HCT116 (cell line): ENCODE results near the gene ARHGAP45. TPM values are rescaled to one million over a fixed set of nuclear protein-coding genes. Genes with fewer than 3 reads are reported as not detected.

Experiments
- ATAC-seq: fragments of 200-7000 bp; cut with Tn5 transposase; 2 replicates; pipeline ENCODE4 v1.9.1; 2020; ENCODE audit warnings: mild to moderate bottlenecking, moderate library complexity
- BruUV-seq: library from RNA; stranded (reverse); fragments of 400-500 nt; replicated peaks from 2 replicates; lab custom pipeline; 2021; lab: Mats Ljungman, UMichigan
- CTCF ChIA-PET: fragments of 300-600 bp; sonication (Branson Sonifier 250); formaldehyde crosslinking; loops from one replicate; lab custom pipeline; 2021; ENCODE audit warnings: antibody characterized with exemption; lab: Charles Lee
- POLR2A ChIA-PET: fragments of 300-600, 350-600 bp; sonication (Branson Sonifier 250); formaldehyde crosslinking; loops from one replicate; lab custom pipeline; 2021; ENCODE audit warnings: antibody characterized with exemption; lab: Charles Lee
- RAD21 ChIA-PET, 2 experiments: fragments of 300-600 bp; sonication (Branson Sonifier 250); formaldehyde crosslinking; loops; one replicate each; lab custom pipeline; 2023; ENCODE audit warnings: low total read pairs in 2 of 2; ENCODE audit not compliant: uncharacterized antibody in 2 of 2, unreplicated experiment in 2 of 2, low non-redundant PET in 1 of 2; lab: Charles Lee
- DNase-seq: peaks from one replicate; pipeline ENCODE4 v3.0.0-alpha.2; 2010; ENCODE audit warnings: low read depth, low spot score
- H2AFZ ChIP-seq: fragments of 200-600 bp; shearing (Covaris generic), sonication (generic); 2 replicates; pipeline ENCODE4 v1.6.1; 2017; ENCODE audit warnings: low read depth, mixed run types, mixed read lengths, antibody characterized with exemption, low read length; ENCODE audit not compliant: poor library complexity, severe bottlenecking
- H3K27ac ChIP-seq: 2 replicates; pipeline ENCODE4 v1.5.1; 2012; ENCODE audit warnings: low read depth, low read length
- H3K27me3 ChIP-seq: fragments of 200-600 bp; sonication (generic); 2 replicates; pipeline ENCODE4 v1.6.1; 2016; ENCODE audit warnings: mixed run types, low read length, mixed read lengths; ENCODE audit not compliant: insufficient read depth
- H3K36me3 ChIP-seq, 2 experiments: fragments of 200-500 bp in 1 of 2; fragments of 200-600 bp in 1 of 2; sonication (Bioruptor generic) in 1 of 2; sonication (generic) in 1 of 2; 2 replicates each; pipeline versions ENCODE4 v1.5.1 to v1.6.1; 2014 to 2016; ENCODE audit warnings: low read length in 2 of 2, inconsistent platforms in 1 of 2, mixed read lengths in 1 of 2, mixed run types in 1 of 2; ENCODE audit not compliant: insufficient read depth in 2 of 2, control insufficient read depth in 1 of 2
- H3K4me1 ChIP-seq, 2 experiments: fragments of 200-600 bp in 1 of 2; sonication (generic) in 1 of 2; 2 replicates each; pipeline versions ENCODE4 v1.5.1 to v1.6.1; 2012 to 2017; ENCODE audit warnings: low read length in 2 of 2, inconsistent platforms in 1 of 2, mild to moderate bottlenecking in 1 of 2, mixed read lengths in 1 of 2, mixed run types in 1 of 2, moderate library complexity in 1 of 2; ENCODE audit not compliant: insufficient read depth in 2 of 2, control insufficient read depth in 1 of 2
- H3K4me2 ChIP-seq: fragments of 200-600 bp; sonication (generic); 2 replicates; pipeline ENCODE4 v1.6.1; 2017; ENCODE audit warnings: mixed run types, low read length, mixed read lengths
- H3K4me3 ChIP-seq, 2 experiments: fragments of 200-600 bp in 1 of 2; sonication (generic) in 1 of 2; replicated peaks in 1 of 2; 2 replicates each; pipeline ENCODE4 v1.5.1; 2011 to 2016; ENCODE audit warnings: low read length in 2 of 2, control low read depth in 1 of 2, low read depth in 1 of 2, mild to moderate bottlenecking in 1 of 2, mixed read lengths in 1 of 2, mixed run types in 1 of 2
- H3K79me2 ChIP-seq: fragments of 200-600 bp; sonication (generic); 2 replicates; pipeline ENCODE4 v1.6.1; 2017; ENCODE audit warnings: mild to moderate bottlenecking, mixed run types, low read length, moderate library complexity, mixed read lengths; ENCODE audit not compliant: insufficient read depth
- H3K9ac ChIP-seq: fragments of 200-600 bp; sonication (generic); 2 replicates; pipeline ENCODE4 v1.6.1; 2016; ENCODE audit warnings: low read length, mixed read lengths
- H3K9me2 ChIP-seq: fragments of 200-600 bp; sonication (generic), shearing (Covaris generic); 2 replicates; pipeline ENCODE4 v1.6.1; 2017; ENCODE audit warnings: mixed run types, mild to moderate bottlenecking, moderate library complexity; ENCODE audit not compliant: insufficient read depth
- H3K9me3 ChIP-seq, 2 experiments: fragments of 200-500 bp in 1 of 2; fragments of 200-600 bp in 1 of 2; sonication (Bioruptor generic) in 1 of 2; sonication (generic) in 1 of 2; 2 replicates each; pipeline ENCODE4 v1.6.1; 2014 to 2017; ENCODE audit warnings: low read length in 2 of 2, mixed read lengths in 2 of 2, inconsistent platforms in 1 of 2, low read depth in 1 of 2, mild to moderate bottlenecking in 1 of 2, mixed run types in 1 of 2, moderate library complexity in 1 of 2; ENCODE audit not compliant: control insufficient read depth in 1 of 2, insufficient read depth in 1 of 2
- H4K20me1 ChIP-seq: fragments of 200-600 bp; sonication (generic), shearing (Covaris generic); 2 replicates; pipeline ENCODE4 v1.6.1; 2017; ENCODE audit warnings: mixed run types, mild to moderate bottlenecking, moderate library complexity; ENCODE audit not compliant: insufficient read depth
- CEBPB ChIP-seq: IDR thresholded peaks from 2 replicates; pipeline ENCODE4 v1.6.1; 2012; ENCODE audit warnings: low read depth
- EGR1 ChIP-seq: IDR thresholded peaks from 2 replicates; pipeline ENCODE4 v1.6.1; 2012; ENCODE audit warnings: low read depth
- EZH2 ChIP-seq: fragments of 200-600 bp; sonication (generic); IDR thresholded peaks from 2 replicates; pipeline ENCODE4 v1.6.1; 2017; ENCODE audit warnings: antibody characterized with exemption, mixed run types
- POLR2A ChIP-seq: IDR thresholded peaks from 2 replicates; pipeline ENCODE4 v1.7.0; 2011; ENCODE audit warnings: borderline replicate concordance; ENCODE audit not compliant: insufficient read depth, insufficient read length; ENCODE audit errors: extremely low read depth
- POLR2AphosphoS5 ChIP-seq: IDR thresholded peaks from 2 replicates; pipeline ENCODE4 v1.6.1; 2011; ENCODE audit warnings: mild to moderate bottlenecking, low read depth, low read length, moderate library complexity
- RAD21 ChIP-seq: IDR thresholded peaks from 2 replicates; pipeline ENCODE4 v1.6.1; 2012; ENCODE audit warnings: low read depth, mild to moderate bottlenecking
- TCF7L2 ChIP-seq: IDR thresholded peaks from 2 replicates; pipeline ENCODE4 v1.7.0; 2011; ENCODE audit warnings: borderline replicate concordance, inconsistent platforms; ENCODE audit not compliant: insufficient read depth, insufficient read length; ENCODE audit errors: extremely low read depth
- intact Hi-C: fragments of 100-400 bp; cut with micrococcal nuclease; formaldehyde crosslinking; loops from 2 replicates; pipeline ENCODE4 v1.10.0; 2022
- total RNA-seq: library from RNA; stranded (reverse); gene quantifications from one replicate; pipeline ENCODE4 v1.2.1, GENCODE V29; 2021; ENCODE audit not compliant: unreplicated experiment
- TF ChIP-seq, protein P1 (sequence below): IDR thresholded peaks from 2 replicates; pipeline ENCODE4 v1.6.1; 2012
- TF ChIP-seq, protein P2 (sequence below), 3 experiments: fragments of 200-600 bp in 1 of 3; sonication (generic) in 1 of 3; IDR thresholded peaks in 2 of 3; conservative IDR thresholded peaks in 1 of 3; 2 replicates each; pipeline ENCODE4 v1.5.1; 2012 to 2017; ENCODE audit warnings: low read depth in 2 of 3, low read length in 2 of 3, antibody characterized with exemption in 1 of 3, borderline replicate concordance in 1 of 3, control low read depth in 1 of 3, mild to moderate bottlenecking in 1 of 3, mixed read lengths in 1 of 3, mixed run types in 1 of 3, moderate library complexity in 1 of 3; ENCODE audit not compliant: insufficient read depth in 1 of 3

Gene ARHGAP45
- total RNA-seq, 1 experiment from 2014 or later: 30.4 TPM

DNA sequence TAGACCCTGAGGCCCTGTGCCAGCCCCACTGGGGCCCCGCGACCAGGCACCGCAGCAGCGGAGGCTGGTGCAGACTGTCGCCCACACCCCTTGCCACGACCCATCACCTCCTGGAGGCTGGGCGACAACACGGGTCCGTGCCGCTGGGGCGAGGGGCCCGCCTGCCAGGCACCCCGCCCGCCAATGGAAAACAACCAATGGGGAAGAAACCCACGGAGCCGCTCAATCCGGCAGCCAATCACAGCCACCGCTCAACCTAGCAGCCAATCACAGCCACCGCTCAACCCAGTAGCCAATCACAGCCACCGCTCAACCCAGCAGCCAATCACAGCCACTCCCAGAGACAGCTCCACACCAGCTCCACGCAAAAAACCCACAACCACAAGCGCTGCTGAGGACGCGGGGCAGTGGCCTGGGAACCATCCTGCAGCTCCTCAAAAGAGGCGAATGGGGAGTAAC is 66.5 kb downstream of the ARHGAP45 start:
- CTCF ChIA-PET: no interaction called here
- H3K4me3 ChIP-seq: no peak overlapping the region
- H3K27ac ChIP-seq: no peak overlapping the region; the same call in 1 of the 2 replicates

DNA sequence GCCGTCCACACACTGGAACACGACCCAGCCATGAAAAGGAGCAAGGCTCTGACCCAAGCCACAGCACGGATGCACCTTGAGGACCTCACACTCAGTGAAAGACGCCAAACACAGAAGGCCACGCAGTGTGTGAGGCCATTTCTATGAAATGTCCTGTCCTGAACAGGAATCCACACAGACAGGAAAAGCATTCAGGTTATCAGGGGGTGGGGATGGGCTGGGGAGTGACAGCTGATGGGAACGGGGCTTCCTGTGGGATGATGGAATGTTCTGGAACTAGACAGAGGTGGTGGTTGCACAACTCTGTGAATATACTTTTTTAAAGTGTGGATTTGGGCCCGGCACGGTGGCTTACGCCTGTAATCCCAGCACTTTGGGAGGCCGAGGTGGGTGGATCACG is 67.5 kb downstream of the ARHGAP45 start:
- peaks cover 0 to 4% of the 10 kb centered on the region in 2 experiments; a peak in 1 of 4 replicates for H3K4me1 ChIP-seq
- DNase-seq (no peak), ATAC-seq (no peak)
- CTCF ChIA-PET: no interaction called here
- H3K9ac ChIP-seq: no peak overlapping the region
- H2AFZ ChIP-seq: no peak overlapping the region
- RAD21 ChIA-PET: no interaction called here
- peaks cover 28% of the 10 kb centered on the region; the same call in 1 of the 2 replicates for H3K79me2 ChIP-seq
- no peaks in the 10 kb centered on the region for H4K20me1 ChIP-seq
- intact Hi-C loops: no loop called here
- H3K4me2 ChIP-seq: no peak overlapping the region
- no peak overlapping the region for H3K27ac ChIP-seq
- TF ChIP-seq, protein P1, sequence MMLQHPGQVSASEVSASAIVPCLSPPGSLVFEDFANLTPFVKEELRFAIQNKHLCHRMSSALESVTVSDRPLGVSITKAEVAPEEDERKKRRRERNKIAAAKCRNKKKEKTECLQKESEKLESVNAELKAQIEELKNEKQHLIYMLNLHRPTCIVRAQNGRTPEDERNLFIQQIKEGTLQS: no peak
- TF ChIP-seq TCF7L2 (no peak), POLR2AphosphoS5 (no peak), POLR2A (no peak)
- TF ChIP-seq, protein P2, sequence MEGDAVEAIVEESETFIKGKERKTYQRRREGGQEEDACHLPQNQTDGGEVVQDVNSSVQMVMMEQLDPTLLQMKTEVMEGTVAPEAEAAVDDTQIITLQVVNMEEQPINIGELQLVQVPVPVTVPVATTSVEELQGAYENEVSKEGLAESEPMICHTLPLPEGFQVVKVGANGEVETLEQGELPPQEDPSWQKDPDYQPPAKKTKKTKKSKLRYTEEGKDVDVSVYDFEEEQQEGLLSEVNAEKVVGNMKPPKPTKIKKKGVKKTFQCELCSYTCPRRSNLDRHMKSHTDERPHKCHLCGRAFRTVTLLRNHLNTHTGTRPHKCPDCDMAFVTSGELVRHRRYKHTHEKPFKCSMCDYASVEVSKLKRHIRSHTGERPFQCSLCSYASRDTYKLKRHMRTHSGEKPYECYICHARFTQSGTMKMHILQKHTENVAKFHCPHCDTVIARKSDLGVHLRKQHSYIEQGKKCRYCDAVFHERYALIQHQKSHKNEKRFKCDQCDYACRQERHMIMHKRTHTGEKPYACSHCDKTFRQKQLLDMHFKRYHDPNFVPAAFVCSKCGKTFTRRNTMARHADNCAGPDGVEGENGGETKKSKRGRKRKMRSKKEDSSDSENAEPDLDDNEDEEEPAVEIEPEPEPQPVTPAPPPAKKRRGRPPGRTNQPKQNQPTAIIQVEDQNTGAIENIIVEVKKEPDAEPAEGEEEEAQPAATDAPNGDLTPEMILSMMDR (IDR thresholded peaks at IDR 0.05 in 2 of 3, conservative IDR thresholded peaks at IDR 0.05 in 1 of 3; ENCODE audit: borderline replicate concordance in 1 of 3, insufficient read depth in 1 of 3, low read depth in 2 of 3, low read length in 2 of 3): no peak
- H3K4me3 ChIP-seq: no peak overlapping the region
- POLR2A ChIA-PET: interaction anchor here (1.1 kb wide), 1 partner anchor 11 kb away, joined by 4 read pairs; no protein-coding TSS in a partner anchor
- no peaks in the 10 kb centered on the region for H3K9me2 ChIP-seq
- H3K36me3 ChIP-seq: peaks cover 0 to 8% of the 10 kb centered on the region in 2 experiments; a peak in 1 of 4 replicates
- H3K9me3 ChIP-seq: no peaks in the 10 kb centered on the region
- no peaks in the 10 kb centered on the region for H3K27me3 ChIP-seq
- no TSS peak for BruUV-seq

More for the DNA sequence above, 66.5 kb downstream of the ARHGAP45 start:
- intact Hi-C loops: no loop called here
- DNase-seq (peak; percentile 34), ATAC-seq (peak; percentile 90)
- POLR2A ChIA-PET: interaction anchor here (1.1 kb wide), 1 partner anchor 10 kb away, joined by 4 read pairs; no protein-coding TSS in a partner anchor
- Histone ChIP-seq H3K36me3 (peaks cover 0 to 8% of the 10 kb centered on the region in 2 experiments; a peak in 1 of 4 replicates), H3K9me3 (no peaks in the 10 kb centered on the region), H3K9ac (no peak overlapping the region), H3K79me2 (peaks cover 32% of the 10 kb centered on the region; the same call in 1 of the 2 replicates), H3K4me1 (peaks cover 0 to 8% of the 10 kb centered on the region in 2 experiments; a peak in 2 of 4 replicates), H2AFZ (no peak overlapping the region), H4K20me1 (no peaks in the 10 kb centered on the region), H3K27me3 (no peaks in the 10 kb centered on the region), H3K4me2 (no peak overlapping the region), H3K9me2 (no peaks in the 10 kb centered on the region)
- RAD21 ChIA-PET: interaction anchor here in 1 of 2 experiments (0.6 kb wide), 1 partner anchor 363 kb away, joined by 3 read pairs; no protein-coding TSS in a partner anchor
- TF ChIP-seq EZH2: no peak
- no peak for TF ChIP-seq RAD21
- TF ChIP-seq EGR1: no peak
- TF ChIP-seq, protein P2 (IDR thresholded peaks at IDR 0.05 in 2 of 3, conservative IDR thresholded peaks at IDR 0.05 in 1 of 3; ENCODE audit: borderline replicate concordance in 1 of 3, insufficient read depth in 1 of 3, low read depth in 2 of 3, low read length in 2 of 3): no peak
- TF ChIP-seq CEBPB: no peak
- BruUV-seq: no TSS peak
